OCI-LY3 (cell line): ENCODE results near the gene GSTT2.

Experiments
- H2AFZ ChIP-seq: fragments of 200-600, 300-600 bp; shearing (Covaris generic); 2 replicates; pipeline ENCODE4 v1.6.0; 2014; ENCODE audit warnings: antibody characterized with exemption, low read depth, low read length
- H3K27ac ChIP-seq: fragments of 200-600, 300-600 bp; sonication (generic); 2 replicates; pipeline ENCODE4 v1.5.1; 2014; ENCODE audit warnings: mild to moderate bottlenecking, low read length, moderate library complexity, mixed read lengths
- H3K27me3 ChIP-seq: fragments of 200-600, 300-600 bp; sonication (generic); 2 replicates; pipeline ENCODE4 v1.6.1; 2014; ENCODE audit warnings: low read depth, low read length, mixed read lengths
- H3K36me3 ChIP-seq: fragments of 200-600, 300-600 bp; sonication (generic); replicated peaks from 2 replicates; pipeline ENCODE3; 2014; ENCODE audit warnings: low read depth, low read length, mixed read lengths
- H3K4me1 ChIP-seq: fragments of 300-600, 200-600 bp; sonication (generic); 2 replicates; pipeline ENCODE4 v1.6.1; 2014; ENCODE audit warnings: low read length, mixed read lengths
- H3K4me2 ChIP-seq: fragments of 200-600, 300-600 bp; sonication (generic); 2 replicates; pipeline ENCODE4 v1.6.1; 2014; ENCODE audit warnings: low read length, mixed read lengths
- H3K4me3 ChIP-seq: fragments of 300-600, 200-600 bp; sonication (generic); 2 replicates; pipeline ENCODE4 v1.5.1; 2014; ENCODE audit warnings: antibody characterized with exemption, mild to moderate bottlenecking, low read length, moderate library complexity
- H3K79me2 ChIP-seq: fragments of 300-600, 200-600 bp; shearing (Covaris generic); 2 replicates; pipeline ENCODE4 v1.6.1; 2014; ENCODE audit warnings: mild to moderate bottlenecking, low read length, mixed read lengths
- H3K9ac ChIP-seq: fragments of 300-600, 200-600 bp; shearing (Covaris generic); 2 replicates; pipeline ENCODE4 v1.6.0; 2014; ENCODE audit warnings: mild to moderate bottlenecking, low read length, moderate library complexity
- H3K9me3 ChIP-seq: fragments of 200-600, 300-600 bp; shearing (Covaris generic); 2 replicates; pipeline ENCODE4 v1.6.1; 2014; ENCODE audit warnings: low read length, mixed read lengths; ENCODE audit not compliant: insufficient read depth
- H4K20me1 ChIP-seq: fragments of 200-600, 300-600 bp; sonication (generic); 2 replicates; pipeline ENCODE4 v1.6.1; 2016; ENCODE audit warnings: low read length, mixed read lengths; ENCODE audit not compliant: insufficient read depth
- CTCF ChIP-seq: fragments of 200-600, 300-600 bp; sonication (generic); IDR thresholded peaks from 2 replicates; pipeline ENCODE4 v1.5.1; 2014; ENCODE audit warnings: antibody characterized with exemption, low read length, low read depth
- EZH2phosphoT487 ChIP-seq: fragments of 200-600 bp; shearing (Covaris generic); IDR thresholded peaks from 2 replicates; pipeline ENCODE4 v1.6.1; 2018; ENCODE audit warnings: antibody characterized with exemption, mixed run types, low read depth

GSTT2 gene

DNA sequence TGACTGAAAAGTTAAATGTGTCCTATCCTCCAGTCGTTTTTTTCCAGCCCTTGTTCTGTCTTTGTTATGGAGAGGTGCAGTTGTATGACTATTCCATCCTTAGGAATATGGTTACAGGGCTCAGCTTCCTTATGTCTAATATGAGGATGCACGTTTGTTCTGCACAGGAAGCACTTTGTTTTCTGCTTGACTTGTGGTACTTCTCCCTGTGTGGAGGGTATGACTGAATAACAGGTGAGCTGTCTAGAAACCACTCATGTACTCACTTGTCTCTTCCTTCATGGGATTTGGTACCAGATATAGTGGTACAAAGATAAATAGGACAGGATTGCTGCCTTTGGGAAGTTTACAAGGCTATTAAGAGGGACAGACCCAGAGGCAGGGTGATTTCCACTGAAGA is 48.6 kb downstream of the GSTT2 start:
- Histone ChIP-seq H3K4me1 (no peaks in the 10 kb centered on the region), H2AFZ (no peak overlapping the region), H3K27me3 (no peaks in the 10 kb centered on the region), H3K79me2 (peaks cover 74% of the 10 kb centered on the region), H3K4me3 (no peak overlapping the region), H3K9ac (no peak overlapping the region), H3K4me2 (no peak overlapping the region), H3K36me3 (peaks cover 5% of the 10 kb centered on the region), H4K20me1 (peaks cover 52% of the 10 kb centered on the region), H3K27ac (no peak overlapping the region), H3K9me3 (no peaks in the 10 kb centered on the region)
- TF ChIP-seq EZH2phosphoT487 (no peak), CTCF (no peak)

- no peak overlapping the region for H3K27ac ChIP-seq
- H3K79me2 ChIP-seq: peaks cover 79% of the 10 kb centered on the region
- no peaks in the 10 kb centered on the region for H3K4me1 ChIP-seq
- no peak overlapping the region for H3K9ac ChIP-seq
- peaks cover 5% of the 10 kb centered on the region for H3K36me3 ChIP-seq
- TF ChIP-seq CTCF (no peak), EZH2phosphoT487 (no peak)
- no peaks in the 10 kb centered on the region for H3K27me3 ChIP-seq
- peaks cover 52% of the 10 kb centered on the region for H4K20me1 ChIP-seq
- H2AFZ ChIP-seq: no peak overlapping the region
- no peaks in the 10 kb centered on the region for H3K9me3 ChIP-seq
- no peak overlapping the region for H3K4me2 ChIP-seq
- no peak overlapping the region for H3K4me3 ChIP-seq
Measured at GRCh38 chr22:24029304-24029703, 49.4 kb downstream of the GSTT2 start.

DNA sequence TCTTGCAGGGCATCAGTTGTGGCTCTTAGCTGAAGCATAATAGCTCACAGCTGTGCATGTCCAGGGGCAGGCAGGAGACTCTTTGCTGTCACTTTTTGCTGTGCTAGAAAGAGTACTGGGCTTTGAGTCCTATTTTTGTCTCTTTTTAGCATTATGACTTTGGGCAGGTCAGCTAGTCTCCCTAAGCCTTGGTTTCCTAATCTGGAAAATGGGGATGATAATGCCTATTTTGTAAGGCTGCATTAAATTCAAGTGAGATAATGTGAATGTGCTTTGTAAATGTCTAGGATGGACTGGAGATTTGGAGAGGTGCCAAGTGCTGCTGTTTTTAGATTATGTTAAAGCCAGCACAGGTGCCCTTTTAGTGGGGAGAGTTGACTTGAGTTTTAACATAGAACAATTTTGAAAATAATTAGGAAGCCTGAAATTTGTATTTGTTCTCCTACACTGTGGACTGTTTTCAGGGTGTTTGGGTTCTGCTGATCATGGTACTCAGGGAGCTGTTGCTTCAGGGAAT is 50.3 kb downstream of the GSTT2 start:
- TF ChIP-seq CTCF: no peak
- TF ChIP-seq EZH2phosphoT487: no peak
- Histone ChIP-seq H3K9me3 (no peaks in the 10 kb centered on the region), H3K27me3 (no peaks in the 10 kb centered on the region), H3K36me3 (peaks cover 5% of the 10 kb centered on the region), H3K27ac (no peak overlapping the region), H3K4me1 (no peaks in the 10 kb centered on the region), H2AFZ (no peak overlapping the region), H4K20me1 (peaks cover 57% of the 10 kb centered on the region), H3K4me2 (no peak overlapping the region), H3K4me3 (no peak overlapping the region), H3K79me2 (peaks cover 79% of the 10 kb centered on the region), H3K9ac (no peak overlapping the region)
